ENCODE measurements around the gene CYP2W1.

The CYP2W1 gene

GRCh38 chr7:968205-969105, 14.5 kb upstream of the CYP2W1 start:
- DNase-seq = no peak
- H3K9me3 Mint-ChIP-seq = no peaks in the 10 kb centered on the region
- no peak overlapping the region for H3K27ac Mint-ChIP-seq
- peaks cover 45% of the 10 kb centered on the region for H3K4me1 Mint-ChIP-seq (ENCODE audit: low read depth)
- peaks cover 67% of the 10 kb centered on the region for H3K36me3 Mint-ChIP-seq (ENCODE audit: low read depth)
- H3K4me3 Mint-ChIP-seq = no peak overlapping the region
- peaks cover 5% of the 10 kb centered on the region for H3K27me3 Mint-ChIP-seq

GRCh38 chr7:969403-969802, 13.6 kb upstream of the CYP2W1 start:
- Mint-ChIP-seq H3K36me3 (ENCODE audit: low read depth) (peaks cover 73% of the 10 kb centered on the region), H3K4me1 (ENCODE audit: low read depth) (peaks cover 44% of the 10 kb centered on the region), H3K4me3 (no peak overlapping the region), H3K27me3 (peaks cover 2% of the 10 kb centered on the region), H3K27ac (no peak overlapping the region), H3K9me3 (no peaks in the 10 kb centered on the region)
- DNase-seq = no peak

DNA sequence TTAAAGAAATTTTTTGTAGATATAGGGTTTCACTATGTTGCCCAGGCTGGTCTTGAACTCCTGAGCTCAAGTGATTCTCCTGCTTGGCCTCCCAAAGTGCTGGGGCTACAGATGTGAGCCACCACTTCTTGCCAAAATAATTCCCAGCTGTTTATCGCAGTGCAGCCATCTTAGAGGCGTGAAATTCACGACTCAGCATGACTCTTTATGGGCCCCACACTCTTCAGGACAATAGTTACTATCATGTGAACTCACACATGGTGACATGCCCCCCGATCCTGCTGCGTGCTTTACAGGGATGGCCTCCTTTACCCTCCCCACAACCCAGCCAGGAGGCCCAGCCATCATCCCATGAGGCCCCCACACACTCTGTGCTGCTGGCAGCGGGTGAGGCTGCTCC, 12.2 kb upstream of the CYP2W1 start:
- no peak overlapping the region for H3K4me3 Mint-ChIP-seq
- H3K27me3 Mint-ChIP-seq = no peaks in the 10 kb centered on the region
- H3K27ac Mint-ChIP-seq = peak overlapping the region; percentile 69
- no peaks in the 10 kb centered on the region for H3K9me3 Mint-ChIP-seq
- peaks cover 78% of the 10 kb centered on the region for H3K36me3 Mint-ChIP-seq (ENCODE audit: low read depth)
- peaks cover 34% of the 10 kb centered on the region for H3K4me1 Mint-ChIP-seq (ENCODE audit: low read depth)
- DNase-seq = no peak

DNA sequence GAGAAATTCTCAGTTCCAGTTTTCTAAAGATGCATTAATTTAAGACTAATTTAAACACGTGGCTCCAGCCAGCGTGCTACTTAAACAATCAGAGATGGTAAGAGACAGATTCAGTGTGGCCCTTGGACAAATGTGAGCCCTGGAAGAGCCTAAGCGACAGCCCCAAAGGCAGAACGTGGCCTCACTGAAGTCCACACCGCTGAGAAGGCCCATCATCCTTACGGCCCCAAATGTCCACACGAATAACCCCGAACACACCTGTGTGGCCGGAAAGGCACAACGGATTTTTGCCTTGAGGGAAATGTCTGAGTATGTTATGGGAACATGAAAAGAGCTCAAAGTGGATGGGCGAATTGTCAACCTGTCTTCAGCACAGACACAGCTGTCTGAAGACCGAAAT, 10.9 kb upstream of the CYP2W1 start:
- Mint-ChIP-seq H3K36me3 (ENCODE audit: low read depth) (peaks cover 69% of the 10 kb centered on the region), H3K4me1 (ENCODE audit: low read depth) (peaks cover 31% of the 10 kb centered on the region), H3K27me3 (no peaks in the 10 kb centered on the region), H3K9me3 (no peaks in the 10 kb centered on the region), H3K4me3 (peak overlapping the region; percentile 15), H3K27ac (peak overlapping the region; percentile 73)
- no peak for DNase-seq

DNA sequence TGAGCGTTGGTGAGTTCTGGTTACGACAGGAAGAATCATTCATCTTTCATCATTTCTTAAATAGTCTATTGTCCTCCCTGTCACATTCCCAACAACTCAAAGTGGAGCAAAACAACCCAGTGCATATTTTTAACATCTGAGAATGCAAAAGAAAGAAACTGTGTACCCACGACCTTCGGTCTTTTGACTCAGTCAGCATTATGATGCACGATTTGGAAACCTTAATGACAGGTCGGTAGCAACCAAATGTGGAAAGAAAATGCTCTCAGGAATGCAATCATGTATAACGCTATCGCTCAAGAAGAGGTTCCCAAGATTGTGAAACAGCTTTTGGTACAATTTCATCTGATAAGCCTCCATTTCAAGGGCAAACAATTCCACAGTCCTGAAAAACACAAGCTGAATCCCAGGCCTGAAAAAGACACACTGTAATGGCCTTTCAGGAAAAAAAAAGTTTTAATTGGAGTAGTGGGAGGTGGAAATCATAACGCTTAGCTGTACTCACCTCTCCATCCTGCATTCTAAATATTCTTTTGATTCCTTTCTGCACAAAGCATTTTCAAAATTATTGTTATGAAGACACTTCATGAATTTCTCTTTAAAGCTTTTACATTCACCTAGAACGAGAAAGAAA, 10.2 kb upstream of the CYP2W1 start:
- Mint-ChIP-seq H3K4me1 (ENCODE audit: low read depth) (peaks cover 31% of the 10 kb centered on the region), H3K9me3 (no peaks in the 10 kb centered on the region), H3K27me3 (no peaks in the 10 kb centered on the region), H3K4me3 (peak overlapping the region; percentile 92), H3K36me3 (ENCODE audit: low read depth) (peaks cover 62% of the 10 kb centered on the region), H3K27ac (peak overlapping the region; percentile 73)
- DNase-seq = no peak

DNA sequence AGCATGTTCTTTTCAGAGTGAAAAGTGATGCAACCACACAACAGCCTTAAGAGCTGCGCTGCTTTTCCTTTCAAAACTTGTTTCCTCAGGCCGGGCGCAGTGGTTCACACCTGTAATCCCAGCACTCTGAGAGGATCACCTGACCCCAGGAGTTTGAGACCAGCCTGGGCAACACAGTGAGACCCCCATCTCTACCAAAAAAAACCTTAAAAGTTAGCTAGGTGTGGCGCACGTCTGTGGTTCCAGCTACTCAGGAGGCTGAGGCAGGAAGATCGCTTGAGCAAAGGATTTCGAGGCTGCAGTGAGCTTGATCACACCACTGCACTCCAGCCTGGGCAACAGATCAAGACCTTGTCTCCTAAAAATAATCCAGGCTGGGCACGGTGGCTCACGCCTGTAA, 9.7 kb upstream of the CYP2W1 start:
- Mint-ChIP-seq H3K27ac (peak overlapping the region; percentile 73), H3K9me3 (no peaks in the 10 kb centered on the region), H3K4me1 (ENCODE audit: low read depth) (peaks cover 31% of the 10 kb centered on the region), H3K4me3 (peak overlapping the region; percentile 92), H3K27me3 (no peaks in the 10 kb centered on the region), H3K36me3 (ENCODE audit: low read depth) (peaks cover 56% of the 10 kb centered on the region)
- DNase-seq = no peak

- Mint-ChIP-seq H3K27ac (peak overlapping the region; percentile 96), H3K9me3 (no peaks in the 10 kb centered on the region)
- no peak for DNase-seq
Observed at GRCh38 chr7:974172-974571, 8.8 kb upstream of the CYP2W1 start.

GRCh38 chr7:974820-975681, 7.9 kb upstream of the CYP2W1 start, which contains the start of gene COX19:
TSS of gene COX19 (minus strand) at chr7:975549. CDS start at chr7:975509, 40 bp downstream.
- no peaks in the 10 kb centered on the region for H3K9me3 Mint-ChIP-seq
- peak; percentile 96 for DNase-seq
- peaks cover 31% of the 10 kb centered on the region for H3K4me1 Mint-ChIP-seq (ENCODE audit: low read depth)
- H3K27me3 Mint-ChIP-seq = no peaks in the 10 kb centered on the region
- H3K4me3 Mint-ChIP-seq = peak within 1 kb of the TSS; percentile 92
- peak within 1 kb of the TSS; percentile 96 for H3K27ac Mint-ChIP-seq
- H3K36me3 Mint-ChIP-seq (ENCODE audit: low read depth) = peaks cover 40% of the 10 kb centered on the region

More at GRCh38 chr7:974172-974571, 8.8 kb upstream of the CYP2W1 start:
- H3K36me3 Mint-ChIP-seq (ENCODE audit: low read depth) = peaks cover 48% of the 10 kb centered on the region
- peak overlapping the region; percentile 92 for H3K4me3 Mint-ChIP-seq
- no peaks in the 10 kb centered on the region for H3K27me3 Mint-ChIP-seq
- peaks cover 31% of the 10 kb centered on the region for H3K4me1 Mint-ChIP-seq (ENCODE audit: low read depth)

DNA sequence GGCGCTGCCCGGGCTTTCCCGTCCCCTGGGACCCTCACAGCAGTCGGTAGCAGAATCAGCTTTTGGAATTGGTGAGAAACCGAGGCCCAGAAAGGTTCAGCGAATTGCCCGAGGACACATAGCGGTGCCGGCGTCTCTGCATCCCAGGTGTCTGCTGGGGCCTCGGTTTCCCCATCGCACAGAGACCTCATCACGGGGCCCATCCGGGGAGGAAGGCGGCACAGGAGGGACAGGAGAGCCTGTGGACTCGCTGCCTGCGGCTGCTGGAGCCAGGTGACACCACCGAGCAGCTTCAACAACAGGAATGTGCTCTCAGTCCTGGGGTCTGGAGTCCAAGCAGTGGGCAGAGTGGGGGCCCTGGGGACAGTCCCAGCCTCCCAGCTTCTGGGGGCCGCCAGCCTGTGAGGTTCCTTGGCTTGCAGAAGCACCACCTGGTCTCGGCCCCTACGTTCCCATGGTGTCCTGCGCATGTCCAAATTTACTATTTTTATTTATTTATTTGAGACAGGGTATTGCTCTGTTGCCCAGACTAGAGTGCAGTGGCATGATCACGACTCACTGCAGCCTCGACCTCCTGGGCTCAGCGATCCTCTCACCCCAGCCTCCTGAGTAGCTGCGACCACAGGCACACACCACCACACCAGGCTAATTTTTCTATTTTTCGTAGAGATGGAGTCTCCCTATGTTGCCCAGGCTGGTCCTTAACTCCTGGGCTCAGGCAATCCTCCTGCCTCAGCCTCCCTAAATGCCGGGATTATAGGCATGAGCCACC, 7.1 kb upstream of the CYP2W1 start:
- Mint-ChIP-seq H3K27me3 (no peaks in the 10 kb centered on the region), H3K27ac (no peak overlapping the region), H3K36me3 (ENCODE audit: low read depth) (peaks cover 34% of the 10 kb centered on the region), H3K4me1 (ENCODE audit: low read depth) (peaks cover 28% of the 10 kb centered on the region), H3K4me3 (peak overlapping the region; percentile 92), H3K9me3 (no peaks in the 10 kb centered on the region)
- DNase-seq = no peak

GRCh38 chr7:976901-977325, 6.1 kb upstream of the CYP2W1 start:
- Mint-ChIP-seq H3K4me3 (no peak overlapping the region), H3K4me1 (ENCODE audit: low read depth) (peaks cover 22% of the 10 kb centered on the region), H3K27me3 (no peaks in the 10 kb centered on the region), H3K9me3 (no peaks in the 10 kb centered on the region), H3K36me3 (ENCODE audit: low read depth) (peaks cover 26% of the 10 kb centered on the region), H3K27ac (no peak overlapping the region)
- no peak for DNase-seq

DNA sequence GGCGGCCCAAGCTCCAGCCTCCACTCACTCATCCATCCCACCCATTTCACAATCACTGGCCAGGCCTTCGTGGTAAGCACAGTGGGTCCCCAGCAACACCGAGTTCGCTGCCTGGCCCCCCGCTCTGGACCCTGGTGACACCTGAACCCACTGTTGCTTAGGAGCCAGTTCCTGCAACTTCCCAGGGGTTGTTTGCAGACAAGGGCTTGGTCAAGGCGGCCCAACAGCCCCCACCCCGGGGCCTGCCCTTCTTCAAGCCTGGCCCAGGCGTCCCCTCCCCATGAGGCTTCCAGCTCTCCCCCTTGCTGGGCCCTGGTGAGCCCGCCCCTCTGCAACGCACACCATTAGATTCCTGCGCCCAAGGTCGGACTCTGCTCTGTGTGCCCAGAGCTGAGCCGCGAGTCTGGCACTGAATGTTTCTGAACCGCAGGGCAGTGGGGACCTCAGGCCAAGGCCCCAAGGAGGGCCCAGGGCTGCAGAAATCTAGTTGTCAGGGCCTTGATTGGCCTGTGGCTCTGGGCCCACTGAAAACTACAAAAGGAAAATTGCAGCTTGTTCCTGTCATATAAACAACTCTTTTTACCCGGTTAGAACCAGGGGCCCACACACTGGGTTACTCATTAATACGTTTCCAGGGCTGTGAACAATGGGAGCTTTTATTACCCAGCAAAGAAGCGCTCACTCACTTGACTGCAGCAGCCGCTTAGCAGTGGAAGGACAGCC, 5.5 kb upstream of the CYP2W1 start:
- Mint-ChIP-seq H3K36me3 (ENCODE audit: low read depth) (peaks cover 20% of the 10 kb centered on the region), H3K27me3 (no peaks in the 10 kb centered on the region), H3K4me1 (ENCODE audit: low read depth) (peaks cover 16% of the 10 kb centered on the region), H3K4me3 (no peak overlapping the region), H3K27ac (no peak overlapping the region), H3K9me3 (no peaks in the 10 kb centered on the region)
- DNase-seq = no peak

GRCh38 chr7:978049-978346, 5.0 kb upstream of the CYP2W1 start:
- no peak overlapping the region for H3K27ac Mint-ChIP-seq
- H3K27me3 Mint-ChIP-seq = no peaks in the 10 kb centered on the region
- H3K4me1 Mint-ChIP-seq (ENCODE audit: low read depth) = peaks cover 11% of the 10 kb centered on the region
- DNase-seq = no peak
- H3K36me3 Mint-ChIP-seq (ENCODE audit: low read depth) = peaks cover 15% of the 10 kb centered on the region
- H3K9me3 Mint-ChIP-seq = no peaks in the 10 kb centered on the region
- no peak overlapping the region for H3K4me3 Mint-ChIP-seq

- Mint-ChIP-seq H3K27ac (no peak overlapping the region), H3K4me3 (no peak overlapping the region), H3K9me3 (no peaks in the 10 kb centered on the region), H3K36me3 (ENCODE audit: low read depth) (peaks cover 9% of the 10 kb centered on the region), H3K4me1 (ENCODE audit: low read depth) (peaks cover 5% of the 10 kb centered on the region), H3K27me3 (no peaks in the 10 kb centered on the region)
- no peak for DNase-seq
Observed at GRCh38 chr7:978416-979091, 4.4 kb upstream of the CYP2W1 start.

Measured in activated T-cell treated with anti-CD3 and anti-CD28 coated beads, Interleukin-2, amount 50 U/mL, for 24 hours (primary cell).